Epidermal melanocyte (primary cell): ENCODE results near the gene MTFMT.
A peak's percentile ranks its signal among the peaks of the same experiment; 100 is the strongest.
"Not testable (repeated sequence)": the region's sequence is repeated elsewhere in the genome, so short reads cannot be mapped to it uniquely, and the experiment has no call there.

Experiments
- DNase-seq: peaks from one replicate; pipeline ENCODE4 v3.0.0; 2011; ENCODE audit warnings: low spot score; ENCODE audit not compliant: insufficient read length

The MTFMT gene

GRCh38 chr15:65028921-65029735, at the start of gene MTFMT:
TSS of gene MTFMT (minus strand) at chr15:65029639. CDS start at chr15:65029613, 26 bp downstream.
- peak; percentile 85 for DNase-seq

DNA sequence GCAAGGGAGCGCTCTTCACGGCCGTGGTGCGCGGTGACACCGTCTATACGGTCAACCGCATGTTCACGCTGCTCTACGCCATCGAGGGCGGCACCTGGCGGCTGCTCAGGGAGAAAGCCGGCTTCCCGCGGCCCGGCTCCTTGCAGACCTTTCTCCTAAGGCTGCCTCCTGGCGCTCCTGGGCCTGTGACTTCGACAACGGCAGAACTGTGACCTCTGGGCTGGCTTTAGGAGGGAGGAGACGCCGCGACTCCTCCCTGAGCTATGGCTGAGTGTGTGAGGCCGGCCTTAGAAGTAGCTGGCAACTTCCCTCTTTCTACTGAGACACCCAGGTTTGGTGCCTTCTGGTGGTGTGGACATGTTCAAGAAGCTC, 48.5 kb upstream of the MTFMT start:
- no peak for DNase-seq

GRCh38 chr15:65077291-65077980, 48.0 kb upstream of the MTFMT start:
- DNase-seq: no peak

DNA sequence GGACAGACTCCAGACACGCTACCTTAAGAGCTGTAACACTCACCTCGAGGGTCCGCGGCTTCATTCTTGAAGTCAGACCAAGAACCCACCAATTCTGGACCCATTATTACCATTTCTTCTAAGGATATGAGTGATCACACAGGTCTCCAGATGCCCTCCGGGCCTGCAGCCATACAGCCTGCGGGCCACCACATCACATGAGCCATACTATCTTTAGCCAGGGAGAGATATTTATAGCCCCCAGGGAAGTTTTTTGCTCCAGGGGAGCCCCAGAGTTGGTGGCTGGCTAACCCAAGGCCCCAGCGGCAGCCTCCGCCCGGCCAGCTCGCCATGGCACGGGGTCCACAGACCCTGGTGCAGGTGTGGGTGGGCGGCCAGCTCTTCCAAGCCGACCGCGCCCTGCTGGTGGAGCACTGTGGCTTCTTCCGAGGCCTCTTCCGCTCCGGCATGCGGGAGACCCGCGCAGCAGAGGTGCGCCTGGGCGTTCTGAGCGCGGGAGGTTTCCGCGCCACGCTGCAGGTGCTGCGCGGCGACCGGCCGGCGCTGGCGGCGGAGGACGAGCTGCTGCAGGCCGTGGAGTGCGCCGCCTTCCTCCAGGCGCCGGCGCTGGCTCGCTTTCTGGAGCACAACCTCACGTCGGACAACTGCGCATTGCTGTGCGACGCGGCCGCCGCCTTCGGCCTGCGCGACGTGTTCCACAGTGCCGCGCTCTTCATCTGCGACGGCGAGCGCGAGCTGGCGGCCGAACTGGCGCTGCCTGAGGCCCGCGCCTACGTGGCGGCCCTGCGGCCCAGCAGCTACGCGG, 47.2 kb upstream of the MTFMT start, which contains the start of gene KBTBD13:
KBTBD13 (plus strand) TSS at position 261 of the 805 bp plus-strand sequence; CDS start at position 331, 70 bp downstream.
- DNase-seq: no peak

- DNase-seq: not testable (repeated sequence)
Measured at GRCh38 chr15:65075607-65076395, 46.4 kb upstream of the MTFMT start.

GRCh38 chr15:65074946-65075345, 45.5 kb upstream of the MTFMT start:
- DNase-seq: not testable (repeated sequence)

GRCh38 chr15:65072617-65073016, 43.2 kb upstream of the MTFMT start:
- DNase-seq: no peak

DNA sequence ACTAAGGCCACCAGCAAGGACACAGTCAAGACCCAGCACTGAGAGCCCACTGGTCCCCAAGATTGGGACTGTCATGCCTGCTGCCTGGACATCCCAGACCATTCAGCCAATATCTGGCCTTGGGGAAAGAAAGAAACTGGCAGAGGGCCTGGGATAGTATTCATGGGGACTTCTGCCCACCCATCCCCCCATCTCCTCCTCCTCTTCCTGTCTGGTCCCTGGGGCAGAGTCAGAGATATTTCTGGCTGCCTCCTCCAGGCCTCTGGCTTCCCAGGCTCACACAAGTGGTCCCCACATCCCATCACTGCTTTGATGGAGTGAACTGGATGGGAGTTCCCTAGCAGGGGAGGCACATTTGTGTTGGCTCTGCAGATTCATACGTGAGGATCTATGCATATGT, 42.6 kb upstream of the MTFMT start:
- DNase-seq: no peak

DNA sequence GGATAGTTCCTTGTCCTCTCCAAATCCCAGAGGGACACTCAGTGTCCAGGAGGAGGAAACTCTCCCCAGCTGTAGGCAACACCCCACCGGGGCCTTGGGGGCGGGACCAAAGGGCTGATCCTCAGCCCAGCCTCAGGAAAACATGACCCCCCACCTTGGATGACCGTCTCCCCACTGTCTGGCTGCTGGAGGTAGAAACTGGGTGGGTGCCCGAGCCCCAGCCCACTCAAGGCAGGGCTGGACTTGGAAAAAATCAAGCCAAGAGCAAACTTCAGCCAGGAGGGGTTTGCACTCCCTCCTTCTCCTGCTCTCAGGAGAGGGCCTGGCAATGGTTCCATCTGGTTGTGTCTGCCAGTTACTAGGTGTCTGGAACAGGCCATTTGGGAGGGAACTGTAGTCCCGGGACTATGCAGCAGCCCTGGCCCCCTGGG, 42.0 kb upstream of the MTFMT start:
- no peak for DNase-seq

DNA sequence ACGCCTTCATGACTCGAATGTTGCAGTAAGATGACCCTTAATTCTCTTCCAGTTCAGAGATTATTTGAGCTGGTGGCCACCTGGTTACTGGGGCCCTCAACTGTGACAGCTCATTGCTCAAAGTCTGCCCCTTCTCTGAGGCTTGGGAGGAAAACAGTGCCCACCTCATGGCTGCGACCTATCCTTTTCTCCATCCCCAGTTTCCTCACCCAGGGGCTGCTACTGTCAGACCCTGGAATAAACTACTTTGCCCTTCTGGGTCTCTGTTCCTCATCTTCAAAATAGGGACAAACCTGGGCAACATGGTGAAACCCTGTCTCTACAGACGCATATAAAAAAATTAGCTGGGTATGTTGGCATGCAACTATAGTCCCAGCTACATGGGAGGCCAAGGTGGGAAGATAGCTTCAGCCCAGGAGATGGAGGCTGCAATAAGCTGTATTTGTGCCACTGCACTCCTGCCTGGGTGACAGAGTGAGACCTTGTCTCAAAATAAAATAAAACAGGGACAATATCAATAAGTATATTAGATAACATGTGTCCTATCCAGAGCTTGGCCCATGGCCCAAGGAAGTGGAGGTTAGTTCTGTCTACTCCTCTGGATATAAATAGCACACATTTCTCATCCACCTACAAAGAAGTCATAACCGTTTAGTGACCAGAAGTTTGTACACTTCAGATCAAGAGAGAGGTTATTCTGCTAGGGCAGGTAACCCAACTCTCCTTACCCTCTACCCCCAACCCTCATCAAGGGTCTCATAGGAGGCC, 40.5 kb upstream of the MTFMT start:
- no peak for DNase-seq

DNA sequence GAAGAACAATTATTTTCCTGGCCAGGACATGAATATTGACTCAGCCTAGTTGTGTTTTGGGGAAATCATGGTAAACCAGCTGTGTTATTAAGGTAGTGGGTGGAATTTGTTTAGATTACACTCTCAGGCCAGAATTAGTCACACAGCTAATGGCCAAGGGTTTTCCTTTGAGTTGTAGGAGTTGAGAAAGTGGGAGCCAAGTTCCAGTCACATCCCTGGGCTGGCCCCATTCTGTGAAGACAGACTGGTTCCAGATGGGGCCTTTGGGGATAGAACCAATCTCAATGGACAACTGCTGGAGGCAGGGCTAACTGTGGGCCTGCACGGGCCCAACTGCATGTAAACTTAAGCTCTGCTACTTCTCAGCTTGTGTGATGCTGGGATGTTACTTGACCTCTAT, 39.7 kb upstream of the MTFMT start:
- DNase-seq: peak; percentile 49

DNA sequence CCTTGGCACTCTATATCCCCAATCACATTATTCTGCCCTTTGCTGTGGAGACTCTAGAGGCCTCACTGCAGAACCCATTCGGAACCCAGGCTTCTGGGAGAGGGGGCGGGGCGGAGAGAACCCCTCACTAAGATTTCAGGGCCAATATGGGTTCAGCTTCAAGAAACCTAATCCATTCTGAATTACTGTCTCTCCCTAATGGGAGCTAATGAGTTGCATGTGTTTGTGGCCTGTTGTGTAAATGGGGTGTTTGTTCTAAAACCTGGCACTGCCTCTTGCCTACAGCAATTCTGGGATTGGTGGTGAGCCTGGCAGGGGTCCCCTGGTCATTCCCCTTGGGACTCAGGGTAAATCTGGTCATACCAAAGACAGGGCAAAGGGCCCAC, 39.0 kb upstream of the MTFMT start:
- DNase-seq: no peak

- DNase-seq: no peak
Measured at GRCh38 chr15:65067645-65068402, 38.4 kb upstream of the MTFMT start, which contains the start of gene RASL12. TSS of gene RASL12 (minus strand) at chr15:65067991. CDS start at chr15:65067835, 156 bp downstream.

GRCh38 chr15:65067317-65067644, 37.8 kb upstream of the MTFMT start:
- DNase-seq: no peak

DNA sequence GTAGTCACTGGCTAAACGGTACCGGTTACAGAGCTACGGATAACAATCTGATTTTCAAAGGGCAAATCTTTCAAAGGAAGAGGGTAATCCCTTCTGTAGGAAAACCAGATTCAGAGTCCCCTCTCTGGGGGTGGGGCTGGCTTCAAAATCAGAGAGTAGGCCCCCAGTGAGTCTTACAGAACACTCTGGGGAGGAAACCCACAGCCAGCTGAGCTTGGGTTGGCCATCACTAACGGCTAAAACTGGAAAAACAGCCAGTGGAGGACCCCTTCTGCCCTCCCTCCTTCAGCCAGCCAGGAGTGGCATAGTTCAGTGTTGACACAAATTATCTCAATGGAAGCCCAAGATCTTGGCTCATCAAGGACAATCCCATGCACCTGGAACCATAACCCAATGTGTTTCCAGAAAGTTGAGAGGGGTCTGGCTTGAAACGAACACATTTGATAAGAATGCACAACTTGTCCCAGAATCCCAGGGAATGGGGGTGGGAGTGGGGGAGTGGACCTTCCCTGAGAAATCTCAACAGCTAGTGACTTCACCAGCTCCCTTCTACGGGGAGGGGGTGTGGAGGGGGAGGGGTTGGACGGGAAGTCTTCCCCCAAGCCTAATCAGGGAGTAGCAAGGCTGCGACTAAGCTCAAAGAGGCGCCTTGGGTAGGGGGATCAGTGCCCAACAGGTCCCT, 37.3 kb upstream of the MTFMT start:
- DNase-seq: no peak

- no peak for DNase-seq
Measured at GRCh38 chr15:65066001-65066634, 36.7 kb upstream of the MTFMT start.

DNA sequence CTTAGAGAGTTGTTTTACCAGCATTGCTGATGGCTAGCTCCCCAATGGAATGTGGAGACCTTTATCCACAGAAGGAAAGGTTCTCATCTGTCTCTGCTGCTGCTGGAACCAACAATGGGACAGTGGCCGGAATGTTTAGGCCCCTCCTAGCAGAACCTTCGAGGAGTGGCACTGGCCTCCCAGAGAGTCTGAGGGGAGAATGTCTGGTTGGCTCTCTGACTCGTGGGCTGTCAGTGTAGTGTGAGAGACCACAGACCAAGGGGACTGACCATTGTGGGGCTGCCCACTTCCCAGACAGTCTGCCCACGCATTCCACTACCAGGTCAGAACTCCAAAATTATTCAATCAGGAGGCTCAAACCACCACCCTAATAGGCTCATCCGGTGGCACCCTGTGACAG, 33.3 kb upstream of the MTFMT start:
- DNase-seq: no peak

- no peak for DNase-seq
Measured at GRCh38 chr15:65062061-65062460, 32.6 kb upstream of the MTFMT start.
